ENCODE data around the gene FABP2. TPM values are rescaled to one million over a fixed set of nuclear protein-coding genes. Genes with fewer than 3 reads are reported as not detected.
"Not testable (repeated sequence)": the region's sequence is repeated elsewhere in the genome, so short reads cannot be mapped to it uniquely, and the experiment has no call there.

Gene FABP2
- total RNA-seq, 2 experiments from 2014 or later = 0.11 to 0.19 TPM

DNA sequence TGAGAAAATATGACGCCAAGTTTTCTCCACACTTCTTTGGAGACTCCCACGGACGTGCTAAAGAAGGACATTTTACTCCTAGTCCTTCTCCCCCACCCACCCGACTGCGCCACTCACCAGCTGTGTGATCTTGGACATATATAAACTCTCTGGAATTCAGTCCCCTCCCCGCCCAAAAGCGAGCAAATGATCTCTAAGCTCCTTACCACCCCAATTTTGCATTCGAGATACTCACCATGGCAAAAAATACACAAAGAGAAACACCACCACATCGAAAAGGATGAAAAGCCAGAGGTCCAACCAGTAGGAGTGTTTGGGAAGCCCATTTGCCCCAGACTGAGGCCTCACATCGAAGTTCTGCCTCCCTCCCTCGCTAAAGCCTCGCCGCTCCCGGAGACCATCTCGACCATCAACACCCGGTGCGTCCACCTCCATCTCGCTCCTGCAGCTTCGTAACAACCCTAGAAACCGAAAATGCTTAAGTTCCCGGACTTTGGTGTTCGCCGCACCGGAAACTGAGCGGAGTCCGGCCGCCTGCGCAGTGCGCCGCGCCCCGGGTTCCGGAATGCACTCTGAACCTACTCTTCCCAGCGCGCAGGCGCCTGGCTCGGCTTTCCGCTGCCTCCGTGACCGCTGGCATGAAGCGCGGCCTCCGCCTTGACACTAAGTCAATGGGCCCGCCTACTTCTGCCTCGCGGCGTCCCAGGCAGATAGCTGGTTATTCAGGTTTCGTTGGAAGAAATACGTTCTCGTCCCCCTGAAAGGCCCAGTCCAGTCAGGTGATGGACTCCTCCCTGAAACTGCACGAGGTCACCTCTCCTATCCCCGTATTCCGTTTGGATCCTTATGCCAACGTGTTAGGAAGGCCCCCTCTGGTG, 21.6 kb downstream of the FABP2 start:
- POLR2A ChIA-PET = interaction anchor here (0.9 to 2.6 kb wide), 5 partner anchors 10 to 258 kb away, joined by 3 to 39 read pairs (median 5); partner anchors contain the start of gene USP53
- DNase-seq (peak; percentile 92), ATAC-seq (ENCODE audit: low read depth) (peak; percentile 99)
- peaks cover under 1% of the 10 kb centered on the region for H3K27me3 Mint-ChIP-seq
- peaks cover 31% of the 10 kb centered on the region for H3K4me1 Mint-ChIP-seq
- H3K4me3 Mint-ChIP-seq = peak overlapping the region; percentile 95
- peak overlapping the region; percentile 94 for H3K27ac Mint-ChIP-seq
- peaks cover 2% of the 10 kb centered on the region for H3K9me3 Mint-ChIP-seq
- peaks cover 37% of the 10 kb centered on the region for H3K36me3 Mint-ChIP-seq

DNA sequence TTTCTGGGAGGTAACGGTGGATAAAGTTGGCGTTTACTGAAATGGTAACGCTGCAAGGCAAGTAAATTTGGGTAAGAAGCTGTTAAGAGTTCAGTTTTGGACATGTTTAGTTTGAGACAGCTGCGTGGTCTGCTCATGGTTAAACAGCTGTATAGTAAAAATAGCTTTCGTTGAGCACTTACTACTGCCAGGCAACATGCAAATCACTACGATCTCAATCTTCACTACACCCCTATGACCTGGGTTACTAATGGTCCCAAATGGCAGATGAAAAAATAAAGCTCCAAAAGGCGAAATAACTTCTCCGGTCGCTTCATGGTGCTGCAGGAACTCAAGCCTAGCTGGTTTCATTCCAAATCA, 22.2 kb downstream of the FABP2 start:
- DNase-seq (no peak), ATAC-seq (ENCODE audit: low read depth) (no peak)
- POLR2A ChIA-PET = interaction anchor here (1.4 to 2.6 kb wide), 4 partner anchors 11 to 155 kb away, joined by 3 to 39 read pairs (median 11); partner anchors contain the start of gene USP53
- H3K4me1 Mint-ChIP-seq = peaks cover 31% of the 10 kb centered on the region
- H3K27ac Mint-ChIP-seq = peak overlapping the region; percentile 94
- peak overlapping the region; percentile 95 for H3K4me3 Mint-ChIP-seq
- H3K27me3 Mint-ChIP-seq = no peaks in the 10 kb centered on the region
- peaks cover 37% of the 10 kb centered on the region for H3K36me3 Mint-ChIP-seq
- peaks cover 2% of the 10 kb centered on the region for H3K9me3 Mint-ChIP-seq

DNA sequence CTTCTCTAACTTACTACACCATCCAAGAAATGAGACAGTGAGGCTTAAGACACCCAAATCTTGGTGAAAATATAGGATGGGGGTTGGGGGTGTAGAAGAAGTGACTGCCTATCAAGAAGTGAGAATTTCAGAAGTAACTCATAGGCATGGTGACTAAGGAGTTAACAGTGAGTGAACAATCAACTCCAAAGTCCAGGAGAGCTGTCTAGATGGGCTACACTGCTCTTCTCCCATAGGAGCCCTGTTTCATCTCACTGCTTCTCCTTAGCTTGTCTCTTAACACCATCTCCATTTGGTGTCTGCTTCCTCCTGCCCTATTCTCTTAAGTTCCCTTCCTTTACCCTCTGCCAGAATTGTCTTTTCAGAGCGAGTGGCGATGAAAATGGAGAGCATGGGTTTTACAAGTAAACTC, 22.7 kb downstream of the FABP2 start:
- POLR2A ChIA-PET = interaction anchor here (1.4 to 2.6 kb wide), 4 partner anchors 11 to 155 kb away, joined by 3 to 39 read pairs (median 11); partner anchors contain the start of gene USP53
- Mint-ChIP-seq H3K4me3 (peak overlapping the region; percentile 95), H3K36me3 (peaks cover 37% of the 10 kb centered on the region), H3K4me1 (peaks cover 31% of the 10 kb centered on the region), H3K27me3 (no peaks in the 10 kb centered on the region), H3K27ac (peak overlapping the region; percentile 94), H3K9me3 (peaks cover 2% of the 10 kb centered on the region)
- ATAC-seq (ENCODE audit: low read depth) = no peak
- DNase-seq = no peak

DNA sequence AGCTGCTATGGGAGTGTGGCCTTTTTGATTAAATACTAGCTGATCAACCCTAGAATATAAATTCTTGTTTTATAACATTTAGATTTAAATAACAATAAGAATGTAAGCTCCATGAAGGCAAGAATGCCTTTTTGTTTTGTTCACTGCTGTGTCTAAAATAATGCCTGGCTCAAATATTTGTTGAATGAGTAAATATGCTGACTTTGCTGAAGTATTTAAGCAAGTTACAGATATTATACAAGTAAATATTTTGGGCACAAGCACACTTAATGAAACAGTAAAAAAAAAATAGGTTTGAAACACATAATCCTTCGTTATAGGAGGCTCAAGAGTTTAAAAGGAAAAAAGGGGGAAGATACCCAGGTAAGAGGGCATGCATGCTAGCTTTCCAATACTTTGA, 24.1 kb downstream of the FABP2 start:
- no peak for DNase-seq
- peaks cover 31% of the 10 kb centered on the region for H3K4me1 Mint-ChIP-seq
- H3K27ac Mint-ChIP-seq = no peak overlapping the region
- ATAC-seq (ENCODE audit: low read depth) = no peak
- POLR2A ChIA-PET = no interaction called here
- peak overlapping the region; percentile 95 for H3K4me3 Mint-ChIP-seq
- H3K9me3 Mint-ChIP-seq = peaks cover 2% of the 10 kb centered on the region
- H3K36me3 Mint-ChIP-seq = peaks cover 32% of the 10 kb centered on the region
- no peaks in the 10 kb centered on the region for H3K27me3 Mint-ChIP-seq

DNA sequence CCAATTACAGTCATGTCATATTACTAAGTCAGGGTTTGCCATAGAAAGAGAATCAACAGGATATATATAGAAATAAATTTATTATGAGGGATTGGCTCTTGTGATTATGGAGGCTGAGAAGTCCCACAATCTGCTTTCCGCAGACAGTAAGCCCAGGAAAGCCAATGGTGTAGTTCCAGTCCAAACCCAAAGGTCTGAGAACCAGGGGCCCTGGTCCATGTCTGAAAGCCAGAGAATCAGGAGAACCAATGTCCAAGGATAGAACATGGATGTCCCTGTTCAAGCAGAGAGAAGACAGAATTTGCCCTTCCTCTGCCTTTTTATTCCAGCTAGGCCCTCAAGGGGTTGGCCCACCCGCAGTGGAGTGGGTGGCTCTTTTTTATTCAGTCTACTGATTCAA, 25.6 kb downstream of the FABP2 start:
- POLR2A ChIA-PET = no interaction called here
- Mint-ChIP-seq H3K4me1 (peaks cover 24% of the 10 kb centered on the region), H3K36me3 (peaks cover 34% of the 10 kb centered on the region), H3K4me3 (no peak overlapping the region), H3K9me3 (no peaks in the 10 kb centered on the region), H3K27me3 (no peaks in the 10 kb centered on the region), H3K27ac (no peak overlapping the region)
- no peak for DNase-seq
- no peak for ATAC-seq (ENCODE audit: low read depth)

DNA sequence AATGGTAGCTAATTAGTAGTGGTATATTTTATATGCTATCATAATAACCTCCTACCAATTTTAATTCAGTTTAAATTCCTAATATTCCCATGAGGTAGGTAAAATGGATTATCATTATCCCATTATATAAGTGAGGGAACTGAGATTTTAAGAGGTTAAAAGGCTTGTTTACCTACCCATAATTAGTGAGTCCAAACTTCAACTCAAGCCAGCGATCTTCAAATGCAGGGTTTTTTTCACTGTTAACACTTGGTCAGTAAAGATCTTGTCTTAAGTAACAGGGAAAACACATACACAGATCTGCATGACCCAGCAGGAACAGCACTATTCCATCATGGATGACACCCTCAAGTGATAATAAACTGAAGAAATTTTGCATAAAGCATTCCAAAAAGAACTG, 31.3 kb downstream of the FABP2 start:
- H3K4me1 Mint-ChIP-seq = no peaks in the 10 kb centered on the region
- H3K4me3 Mint-ChIP-seq = no peak overlapping the region
- POLR2A ChIA-PET = no interaction called here
- ATAC-seq (ENCODE audit: low read depth) (no peak), DNase-seq (no peak)
- no peak overlapping the region for H3K27ac Mint-ChIP-seq
- no peaks in the 10 kb centered on the region for H3K9me3 Mint-ChIP-seq
- H3K27me3 Mint-ChIP-seq = no peaks in the 10 kb centered on the region
- peaks cover 3% of the 10 kb centered on the region for H3K36me3 Mint-ChIP-seq

DNA sequence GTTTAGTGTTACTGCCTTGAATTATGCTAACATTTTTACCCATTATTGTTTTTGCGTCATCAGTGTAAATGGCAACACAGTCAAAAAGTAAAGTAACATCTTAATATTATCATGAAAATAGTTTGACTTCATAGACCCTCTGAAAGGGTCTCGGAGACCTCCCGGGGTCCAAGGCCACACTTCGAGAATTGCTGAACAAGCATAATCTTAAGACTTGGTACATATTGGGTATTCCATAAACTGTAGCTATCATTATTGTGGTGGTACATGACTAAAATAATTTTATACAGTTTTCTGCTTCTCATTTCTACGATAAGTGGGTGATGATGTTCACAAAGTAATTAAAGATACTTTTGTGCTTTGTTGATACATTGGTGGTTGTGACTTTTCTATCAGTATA, 32.6 kb downstream of the FABP2 start:
- Mint-ChIP-seq H3K9me3 (no peaks in the 10 kb centered on the region), H3K36me3 (peaks cover 5% of the 10 kb centered on the region), H3K27me3 (no peaks in the 10 kb centered on the region), H3K4me3 (no peak overlapping the region), H3K4me1 (peaks cover 7% of the 10 kb centered on the region), H3K27ac (no peak overlapping the region)
- ATAC-seq (ENCODE audit: low read depth) (no peak), DNase-seq (no peak)
- POLR2A ChIA-PET = interaction anchor here (0.6 kb wide), 1 partner anchor 75 kb away, joined by 4 read pairs; no protein-coding TSS in a partner anchor

DNA sequence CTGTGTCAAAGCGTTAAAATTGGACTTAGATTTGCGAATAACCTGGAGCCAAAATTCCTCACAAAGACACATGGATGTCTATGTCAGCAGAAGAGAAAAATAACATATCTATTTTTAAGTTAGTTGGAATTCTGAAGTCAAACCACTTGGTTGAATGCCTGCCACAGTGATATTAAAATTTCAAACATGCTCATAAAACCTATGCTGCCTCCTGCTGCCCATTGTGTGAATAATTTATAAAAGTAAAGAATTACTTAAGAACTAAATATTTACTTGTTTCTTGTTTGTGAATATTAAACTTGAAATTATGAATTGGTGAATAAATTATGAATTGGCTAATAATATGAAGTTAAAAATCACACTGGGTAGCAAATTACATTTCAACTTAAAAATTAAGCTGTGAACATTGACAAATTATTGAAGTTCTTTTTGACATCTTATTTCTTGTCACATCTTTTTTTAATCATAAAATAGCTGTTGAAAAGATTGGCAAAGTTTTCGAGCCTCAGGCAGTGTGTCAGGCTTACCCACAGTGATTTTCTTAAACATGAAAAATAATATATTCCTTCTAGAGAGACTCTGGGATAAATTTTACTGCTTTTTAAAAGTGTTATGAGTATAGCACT, 35.4 kb downstream of the FABP2 start:
- no peaks in the 10 kb centered on the region for H3K9me3 Mint-ChIP-seq
- H3K4me1 Mint-ChIP-seq = peaks cover 9% of the 10 kb centered on the region
- peaks cover 2% of the 10 kb centered on the region for H3K36me3 Mint-ChIP-seq
- POLR2A ChIA-PET = no interaction called here
- DNase-seq (no peak), ATAC-seq (ENCODE audit: low read depth) (no peak)
- H3K27me3 Mint-ChIP-seq = no peaks in the 10 kb centered on the region
- no peak overlapping the region for H3K27ac Mint-ChIP-seq
- H3K4me3 Mint-ChIP-seq = no peak overlapping the region

DNA sequence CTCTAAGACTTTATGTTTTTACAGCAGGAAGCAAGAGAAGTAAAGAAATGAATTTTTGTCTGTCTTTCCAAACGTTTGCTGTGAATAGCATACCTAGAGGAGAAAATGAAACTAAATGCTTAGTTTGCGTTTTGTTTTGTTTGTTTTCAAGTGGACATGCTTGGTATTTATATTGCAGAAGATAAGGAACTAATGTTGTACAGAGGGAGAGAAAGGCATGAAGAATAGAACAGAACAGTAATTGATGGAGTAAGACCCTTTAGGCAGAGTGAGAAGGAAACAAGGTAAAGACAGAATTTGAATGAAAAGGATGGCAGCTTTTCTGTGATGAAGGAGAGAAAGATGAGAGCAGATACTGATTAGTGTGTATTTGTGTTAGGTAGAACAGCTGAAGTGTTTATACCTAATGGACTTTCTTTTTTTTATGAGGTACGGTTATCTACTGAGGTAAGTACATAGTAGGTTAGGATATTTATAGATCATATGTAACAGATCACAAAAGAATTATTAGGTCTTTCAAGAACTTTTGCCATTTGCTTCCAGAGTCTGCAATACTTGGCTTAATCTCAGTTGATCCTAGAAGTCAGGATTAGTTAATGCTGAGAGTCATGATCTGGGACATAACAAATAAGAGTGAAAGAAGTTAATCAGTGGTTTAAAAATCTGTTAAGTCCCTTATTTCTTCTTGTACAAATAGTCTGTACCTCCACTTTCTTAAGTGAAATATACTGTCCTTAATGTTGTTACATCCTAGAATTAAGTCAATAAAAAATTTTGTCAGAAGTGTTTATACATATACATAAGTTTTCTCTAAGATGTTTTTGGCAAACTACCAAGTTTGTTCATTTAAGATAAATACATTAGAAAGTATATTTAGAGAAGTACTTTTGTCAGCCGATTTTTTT, 36.8 kb downstream of the FABP2 start:
- DNase-seq = no peak
- Mint-ChIP-seq H3K27ac (peak overlapping the region; percentile 75), H3K27me3 (no peaks in the 10 kb centered on the region), H3K9me3 (no peaks in the 10 kb centered on the region), H3K4me1 (peaks cover 9% of the 10 kb centered on the region), H3K36me3 (peaks cover 7% of the 10 kb centered on the region), H3K4me3 (peak overlapping the region; percentile 84)
- peak; percentile 30 for ATAC-seq (ENCODE audit: low read depth)
- POLR2A ChIA-PET = no interaction called here

DNA sequence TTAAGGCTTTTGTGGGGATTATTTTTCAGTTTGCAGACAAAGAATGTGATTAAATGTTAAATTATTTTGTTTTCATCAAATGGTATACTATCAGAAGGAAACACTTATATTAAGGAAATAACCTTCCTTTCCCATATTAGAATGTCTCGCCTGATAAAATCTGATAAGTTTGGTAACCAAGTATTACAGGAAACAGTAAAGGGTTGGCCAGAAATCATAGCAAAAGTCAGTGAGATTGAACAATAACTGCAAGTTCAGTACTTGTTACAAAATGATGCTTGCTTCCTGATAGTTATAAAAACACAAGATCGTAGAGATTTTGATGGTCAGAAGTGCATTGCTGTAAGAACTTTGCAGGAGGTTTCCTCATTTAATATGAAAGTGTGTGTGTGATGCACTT, 40.5 kb downstream of the FABP2 start:
- Mint-ChIP-seq H3K27ac (no peak overlapping the region), H3K4me1 (peaks cover 9% of the 10 kb centered on the region), H3K4me3 (no peak overlapping the region), H3K27me3 (no peaks in the 10 kb centered on the region), H3K36me3 (peaks cover 11% of the 10 kb centered on the region), H3K9me3 (no peaks in the 10 kb centered on the region)
- POLR2A ChIA-PET = no interaction called here
- no peak for ATAC-seq (ENCODE audit: low read depth)
- no peak for DNase-seq

DNA sequence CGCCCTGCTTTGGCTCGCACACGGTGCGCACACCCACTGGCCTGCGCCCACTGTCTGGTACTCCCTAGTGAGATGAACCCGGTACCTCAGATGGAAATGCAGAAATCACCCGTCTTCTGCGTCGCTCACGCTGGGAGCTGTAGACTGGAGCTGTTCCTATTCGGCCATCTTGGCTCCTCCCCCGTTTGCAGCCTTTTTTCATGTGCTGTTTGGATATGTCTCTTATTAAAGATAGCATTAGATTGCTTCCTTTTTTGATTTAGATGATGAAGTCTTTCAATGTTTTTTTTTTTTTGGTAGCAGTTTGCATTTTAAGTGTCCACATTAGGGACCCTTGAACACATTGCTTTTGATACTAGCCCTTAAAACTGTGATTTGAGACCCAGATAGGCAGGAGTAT, 42.0 kb downstream of the FABP2 start:
- H3K4me1 Mint-ChIP-seq; H3K9me3 Mint-ChIP-seq; H3K27me3 Mint-ChIP-seq; DNase-seq; ATAC-seq (ENCODE audit: low read depth); H3K4me3 Mint-ChIP-seq; H3K27ac Mint-ChIP-seq; POLR2A ChIA-PET: not testable (repeated sequence)
- peaks cover 14% of the 10 kb centered on the region for H3K36me3 Mint-ChIP-seq

DNA sequence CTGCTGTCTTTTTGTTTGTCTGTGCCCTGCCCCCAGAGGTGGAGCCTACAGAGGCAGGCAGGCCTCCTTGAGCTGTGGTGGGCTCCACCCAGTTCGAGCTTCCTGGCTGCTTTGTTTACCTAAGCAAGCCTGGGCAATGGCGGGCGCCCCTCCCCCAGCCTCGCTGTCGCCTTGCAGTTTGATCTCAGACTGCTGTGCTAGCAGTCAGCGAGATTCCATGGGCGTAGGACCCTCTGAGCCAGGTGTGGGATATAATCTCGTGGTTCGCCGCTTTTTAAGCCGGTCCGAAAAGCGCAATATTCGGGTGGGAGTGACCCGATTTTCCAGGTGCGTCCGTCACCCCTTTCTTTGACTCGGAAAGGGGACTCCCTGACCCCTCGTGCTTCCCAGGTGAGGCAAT, 42.4 kb downstream of the FABP2 start:
- POLR2A ChIA-PET; DNase-seq; H3K27me3 Mint-ChIP-seq; H3K4me1 Mint-ChIP-seq; H3K27ac Mint-ChIP-seq; H3K4me3 Mint-ChIP-seq; H3K9me3 Mint-ChIP-seq; ATAC-seq (ENCODE audit: low read depth): not testable (repeated sequence)
- peaks cover 12% of the 10 kb centered on the region for H3K36me3 Mint-ChIP-seq

Measured in activated naive CD8-positive, alpha-beta T cell treated with anti-CD3 and anti-CD28 coated beads, Interleukin-2, amount 10 ng/mL, durations not matched to agents 7 days and 5 days (primary cell).